CD4-positive, alpha-beta memory T cell (primary cell): Measurements from ENCODE around the gene FRK. TPM values are rescaled to one million over a fixed set of nuclear protein-coding genes. Genes with fewer than 3 reads are reported as not detected.
"Not testable (repeated sequence)": the region's sequence is repeated elsewhere in the genome, so short reads cannot be mapped to it uniquely, and the experiment has no call there.

Source experiments
- CTCF ChIA-PET: fragments of 350-600 bp; sonication (Branson Sonifier 250); formaldehyde crosslinking; loops from one replicate; lab custom pipeline; 2021; ENCODE audit warnings: inconsistent platforms; ENCODE audit not compliant: partially characterized antibody; lab: Charles Lee
- POLR2A ChIA-PET: fragments of 350-600 bp; sonication (Branson Sonifier 250); formaldehyde crosslinking; loops from one replicate; lab custom pipeline; 2021; ENCODE audit not compliant: partially characterized antibody; lab: Charles Lee
- DNase-seq, 5 donors: peaks; one replicate each; pipeline versions ENCODE4 v3.0.0 to v3.0.0-alpha.2; 2020 to 2022; ENCODE audit warnings: mixed read lengths in 1 of 5
- H3K27ac ChIP-seq: one replicate; pipeline ENCODE4 v1.7.0; 2013; ENCODE audit warnings: low read depth, low read length
- H3K27me3 ChIP-seq: 2 replicates; pipeline ENCODE4 v1.7.0; 2013; ENCODE audit warnings: mild to moderate bottlenecking, low read length, moderate library complexity; ENCODE audit not compliant: insufficient read depth
- H3K36me3 ChIP-seq: 2 replicates; pipeline ENCODE4 v1.7.0; 2013; ENCODE audit warnings: mild to moderate bottlenecking, low read length, moderate library complexity; ENCODE audit not compliant: insufficient read depth
- H3K4me1 ChIP-seq: 2 replicates; pipeline ENCODE4 v1.7.0; 2013; ENCODE audit warnings: mild to moderate bottlenecking, low read length, moderate library complexity; ENCODE audit not compliant: insufficient read depth
- H3K4me3 ChIP-seq, 2 donors: one replicate each; pipeline ENCODE4 v1.7.0; 2013; ENCODE audit warnings: low read length in 2 of 2, mild to moderate bottlenecking in 1 of 2
- H3K9me3 ChIP-seq, 2 donors: one replicate each; pipeline ENCODE4 v1.7.0; 2013; ENCODE audit warnings: low read length in 2 of 2, control low read depth in 1 of 2; ENCODE audit not compliant: control insufficient read depth in 1 of 2
- H3K27ac Mint-ChIP-seq, 7 donors: one replicate each; pipeline ENCODE4 v1.8.0; 2020 to 2021; ENCODE audit warnings: mixed read lengths in 7 of 7, mild to moderate bottlenecking in 6 of 7, inconsistent platforms in 3 of 7, moderate library complexity in 3 of 7
- H3K27me3 Mint-ChIP-seq, 2 donors: one replicate each; pipeline ENCODE4 v1.8.0; 2020 to 2021; ENCODE audit warnings: mixed read lengths in 2 of 2
- H3K36me3 Mint-ChIP-seq, 2 donors: one replicate each; pipeline ENCODE4 v1.8.0; 2020 to 2021; ENCODE audit warnings: mixed read lengths in 2 of 2, inconsistent platforms in 1 of 2, mild to moderate bottlenecking in 1 of 2
- H3K4me1 Mint-ChIP-seq, 4 donors: one replicate each; pipeline ENCODE4 v1.8.0; 2020 to 2021; ENCODE audit warnings: mixed read lengths in 4 of 4, mild to moderate bottlenecking in 1 of 4
- H3K4me3 Mint-ChIP-seq, 8 donors: one replicate each; pipeline ENCODE4 v1.8.0; 2020 to 2021; ENCODE audit warnings: mixed read lengths in 8 of 8, mild to moderate bottlenecking in 7 of 8, moderate library complexity in 6 of 8, inconsistent platforms in 3 of 8
- H3K9me3 Mint-ChIP-seq, 8 donors: one replicate each; pipeline ENCODE4 v1.8.0; 2020 to 2021; ENCODE audit warnings: mixed read lengths in 8 of 8, mild to moderate bottlenecking in 5 of 8, inconsistent platforms in 3 of 8, moderate library complexity in 1 of 8
- intact Hi-C: fragments of 100-400 bp; cut with micrococcal nuclease; formaldehyde crosslinking; loops from one replicate; pipeline ENCODE4 v1.15.1; 2023
- polyA plus RNA-seq, 2 donors: library from polyadenylated mRNA; unstranded; fragments of 300-500 nt; fragmentation: Illumina TruSeq; gene quantifications; one replicate each; pipeline ENCODE4 v1.2.3, GENCODE V29; 2021
- total RNA-seq, 2 experiments: library from RNA; stranded (reverse); gene quantifications; one replicate each; pipeline ENCODE4 v1.2.3, GENCODE V29; 2021

Gene FRK
- total and polyA plus RNA-seq, 4 experiments from 2014 or later, result 0.04 TPM; not detected in 3

DNA sequence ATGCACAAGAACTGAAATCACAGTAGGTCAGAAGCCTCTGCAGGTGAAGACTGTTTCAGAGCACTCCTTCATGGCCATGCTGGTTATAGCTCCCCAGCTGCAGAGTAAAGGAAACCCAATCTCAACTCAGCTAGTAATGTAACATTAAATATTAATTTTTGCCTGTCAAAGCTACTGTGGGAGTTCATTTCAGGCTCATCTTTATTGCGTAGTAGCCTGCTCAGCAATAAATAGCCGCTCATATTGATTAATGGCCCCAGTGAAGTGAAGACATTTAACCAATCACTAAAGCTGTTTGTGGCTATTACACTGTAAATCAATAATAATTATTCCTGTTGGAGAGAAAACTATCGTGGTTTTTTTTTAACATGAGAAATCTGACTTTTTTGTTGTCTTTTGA, 101.7 kb downstream of the FRK start:
- H3K27ac Mint-ChIP-seq, result no peak overlapping the region
- no peaks in the 10 kb centered on the region for H3K27me3 ChIP-seq
- peaks cover 0 to 2% of the 10 kb centered on the region in 2 donors for H3K27me3 Mint-ChIP-seq
- no peaks in the 10 kb centered on the region for H3K4me1 ChIP-seq
- no peaks in the 10 kb centered on the region for H3K4me1 Mint-ChIP-seq
- no peak overlapping the region for H3K27ac ChIP-seq
- no peak overlapping the region for H3K4me3 ChIP-seq
- CTCF ChIA-PET, result no interaction called here
- H3K4me3 Mint-ChIP-seq, result no peak overlapping the region
- no peaks in the 10 kb centered on the region for H3K9me3 ChIP-seq
- peaks cover 0 to 4% (median 0%) of the 10 kb centered on the region in 8 donors for H3K9me3 Mint-ChIP-seq
- no peaks in the 10 kb centered on the region for H3K36me3 Mint-ChIP-seq
- no peaks in the 10 kb centered on the region for H3K36me3 ChIP-seq
- POLR2A ChIA-PET, result no interaction called here
- intact Hi-C loops, result no loop called here
- DNase-seq, result no peak

DNA sequence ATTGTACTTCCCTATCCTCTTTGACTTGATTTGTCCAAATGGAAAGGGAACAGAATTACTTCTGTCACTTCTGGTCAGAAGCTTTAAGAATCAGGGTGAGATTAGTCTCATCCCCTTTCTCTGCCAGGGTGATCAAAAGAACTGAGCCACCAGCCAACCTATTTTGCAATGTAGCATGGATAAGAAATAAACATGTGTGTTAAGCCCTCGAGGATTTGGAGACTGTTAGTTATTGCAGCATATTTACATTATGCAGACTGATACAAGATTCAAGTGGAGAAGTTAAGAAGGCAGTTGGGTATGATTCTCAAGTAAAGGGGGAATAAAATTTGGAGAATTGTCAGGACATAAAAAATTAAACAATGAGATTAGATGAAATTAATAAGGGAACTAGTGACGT, 106.0 kb downstream of the FRK start:
- CTCF ChIA-PET, result no interaction called here

DNA sequence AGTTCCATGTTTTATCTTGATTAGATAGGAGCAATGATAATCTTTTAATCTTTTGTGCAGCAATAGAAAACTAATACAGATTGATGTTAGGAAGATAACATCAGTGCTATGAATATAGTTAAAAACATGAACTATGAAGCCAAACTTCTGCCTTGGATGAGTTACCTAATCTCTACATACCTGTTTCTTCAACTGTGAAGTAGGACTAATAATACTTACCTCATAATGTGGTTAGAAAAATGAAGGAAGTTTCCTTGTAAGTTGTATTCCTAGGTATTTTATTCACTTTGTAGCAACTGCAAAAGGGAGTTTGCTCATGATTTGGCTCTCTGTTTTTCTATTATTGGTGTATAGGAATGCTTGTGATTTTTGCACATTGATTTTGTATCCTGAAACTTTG, 111.9 kb downstream of the FRK start:
- CTCF ChIA-PET, result no interaction called here

More for the DNA sequence above, 106.0 kb downstream of the FRK start:
- Histone ChIP-seq H3K4me1 (no peaks in the 10 kb centered on the region), H3K4me3 (no peak overlapping the region), H3K27ac (no peak overlapping the region), H3K9me3 (no peaks in the 10 kb centered on the region), H3K27me3 (no peaks in the 10 kb centered on the region), H3K36me3 (no peaks in the 10 kb centered on the region)
- Mint-ChIP-seq H3K27ac (no peak overlapping the region), H3K36me3 (no peaks in the 10 kb centered on the region), H3K27me3 (peaks cover 0 to 2% of the 10 kb centered on the region in 2 donors), H3K4me3 (no peak overlapping the region), H3K4me1 (no peaks in the 10 kb centered on the region), H3K9me3 (peaks cover 0 to 6% (median 3%) of the 10 kb centered on the region in 8 donors)
- POLR2A ChIA-PET, result no interaction called here
- no peak for DNase-seq
- intact Hi-C loops, result no loop called here

DNA sequence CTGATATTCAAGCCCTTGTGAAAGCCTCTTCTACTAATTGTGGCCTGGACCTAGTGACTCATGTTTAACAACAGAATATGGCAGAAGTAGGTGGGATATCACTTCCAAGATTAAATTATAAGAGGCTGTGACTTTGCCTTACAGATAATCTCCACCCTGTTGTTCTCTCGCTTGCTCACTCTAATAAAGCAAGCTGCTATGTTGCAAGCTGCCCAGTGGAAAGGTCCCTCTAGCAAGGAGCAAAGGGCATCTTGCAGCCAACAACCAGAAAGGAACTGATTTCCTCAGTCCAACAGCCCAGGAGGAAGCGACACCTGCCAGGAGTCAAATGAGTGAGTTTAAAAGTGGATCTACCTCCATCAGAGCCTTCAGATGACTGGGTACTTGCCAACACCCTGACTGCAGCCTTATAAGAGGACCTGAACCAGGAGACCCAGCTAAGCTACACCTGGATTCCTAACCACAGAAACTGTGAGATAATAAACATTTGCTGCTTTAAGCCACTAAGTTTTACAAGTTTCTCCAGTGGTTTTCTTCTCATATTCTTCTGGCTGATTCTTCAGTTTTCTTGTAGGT, 112.6 kb downstream of the FRK start:
- H3K4me3 Mint-ChIP-seq, result no peak overlapping the region
- POLR2A ChIA-PET, result no interaction called here
- no peaks in the 10 kb centered on the region for H3K36me3 ChIP-seq
- no peak overlapping the region for H3K27ac Mint-ChIP-seq
- H3K4me1 Mint-ChIP-seq, result no peaks in the 10 kb centered on the region
- no peak overlapping the region for H3K4me3 ChIP-seq
- no peaks in the 10 kb centered on the region for H3K27me3 ChIP-seq
- peaks cover 0 to 8% (median 4%) of the 10 kb centered on the region in 8 donors for H3K9me3 Mint-ChIP-seq
- H3K36me3 Mint-ChIP-seq, result no peaks in the 10 kb centered on the region
- intact Hi-C loops, result no loop called here
- no peak overlapping the region for H3K27ac ChIP-seq
- H3K9me3 ChIP-seq, result no peaks in the 10 kb centered on the region
- no peaks in the 10 kb centered on the region for H3K27me3 Mint-ChIP-seq
- H3K4me1 ChIP-seq, result no peaks in the 10 kb centered on the region
- CTCF ChIA-PET, result no interaction called here
- no peak for DNase-seq

More for the DNA sequence above, 111.9 kb downstream of the FRK start:
- H3K4me1 ChIP-seq, result no peaks in the 10 kb centered on the region
- H3K27me3 ChIP-seq, result no peaks in the 10 kb centered on the region
- Mint-ChIP-seq H3K9me3 (peaks cover 0 to 8% (median 4%) of the 10 kb centered on the region in 8 donors), H3K27me3 (no peaks in the 10 kb centered on the region), H3K4me1 (no peaks in the 10 kb centered on the region), H3K36me3 (no peaks in the 10 kb centered on the region), H3K4me3 (no peak overlapping the region), H3K27ac (no peak overlapping the region)
- no peak for DNase-seq
- POLR2A ChIA-PET, result no interaction called here
- no peak overlapping the region for H3K27ac ChIP-seq
- intact Hi-C loops, result no loop called here
- no peaks in the 10 kb centered on the region for H3K36me3 ChIP-seq
- H3K9me3 ChIP-seq, result no peaks in the 10 kb centered on the region
- no peak overlapping the region for H3K4me3 ChIP-seq

DNA sequence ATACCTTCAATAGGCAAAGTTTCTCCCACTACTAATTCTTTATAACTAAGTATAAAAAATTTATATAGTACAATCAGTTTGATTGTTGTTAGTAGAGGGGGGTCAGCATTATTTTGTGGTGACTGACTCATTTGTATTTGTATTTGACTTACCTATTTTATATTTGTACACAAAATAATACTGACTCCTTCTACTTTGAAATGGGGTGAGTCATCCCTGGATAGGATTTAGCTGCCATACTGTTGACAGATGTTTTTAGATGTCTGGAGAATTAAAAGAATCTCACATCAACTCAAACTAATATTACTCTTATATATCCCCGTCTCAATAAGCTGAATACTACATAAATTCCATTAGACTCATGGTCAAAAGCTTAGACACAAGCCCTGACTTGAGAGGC, 114.9 kb downstream of the FRK start:
- intact Hi-C loops, result no loop called here
- DNase-seq, result no peak
- no peaks in the 10 kb centered on the region for H3K36me3 ChIP-seq
- H3K9me3 ChIP-seq, result no peaks in the 10 kb centered on the region
- Mint-ChIP-seq H3K27me3 (no peaks in the 10 kb centered on the region), H3K4me3 (no peak overlapping the region), H3K4me1 (no peaks in the 10 kb centered on the region), H3K27ac (no peak overlapping the region), H3K36me3 (no peaks in the 10 kb centered on the region), H3K9me3 (peaks cover 0 to 14% (median 4%) of the 10 kb centered on the region in 8 donors)
- no peaks in the 10 kb centered on the region for H3K4me1 ChIP-seq
- POLR2A ChIA-PET, result no interaction called here
- CTCF ChIA-PET, result no interaction called here
- no peaks in the 10 kb centered on the region for H3K27me3 ChIP-seq
- no peak overlapping the region for H3K4me3 ChIP-seq
- H3K27ac ChIP-seq, result no peak overlapping the region

DNA sequence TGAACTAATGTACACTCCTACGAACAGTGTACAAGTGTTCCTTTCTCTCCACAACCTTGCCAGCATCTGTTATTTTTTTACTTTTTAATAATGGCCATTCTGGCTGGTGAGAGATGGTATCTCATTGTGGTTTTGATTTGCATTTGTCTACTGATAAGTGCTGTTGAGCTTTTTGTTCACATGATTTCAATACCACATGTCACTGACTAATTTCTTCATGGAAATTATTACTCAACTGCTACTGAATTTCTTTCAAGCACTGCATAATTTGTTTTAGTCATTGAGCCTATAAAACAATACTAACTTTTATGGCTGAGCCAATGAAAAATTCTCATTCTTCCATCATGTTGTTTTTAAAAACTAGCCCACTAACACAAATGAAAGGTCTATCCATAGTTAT, 115.4 kb downstream of the FRK start:
- Mint-ChIP-seq H3K27ac (no peak overlapping the region), H3K27me3 (no peaks in the 10 kb centered on the region), H3K9me3 (peaks cover 0 to 15% (median 3%) of the 10 kb centered on the region in 8 donors), H3K4me1 (no peaks in the 10 kb centered on the region), H3K4me3 (no peak overlapping the region), H3K36me3 (no peaks in the 10 kb centered on the region)
- H3K27me3 ChIP-seq, result no peaks in the 10 kb centered on the region
- no peaks in the 10 kb centered on the region for H3K4me1 ChIP-seq
- ChIA-PET POLR2A (no interaction called here), CTCF (no interaction called here)
- no peaks in the 10 kb centered on the region for H3K9me3 ChIP-seq
- intact Hi-C loops, result no loop called here
- H3K27ac ChIP-seq, result no peak overlapping the region
- no peak overlapping the region for H3K4me3 ChIP-seq
- H3K36me3 ChIP-seq, result no peaks in the 10 kb centered on the region
- no peak for DNase-seq

DNA sequence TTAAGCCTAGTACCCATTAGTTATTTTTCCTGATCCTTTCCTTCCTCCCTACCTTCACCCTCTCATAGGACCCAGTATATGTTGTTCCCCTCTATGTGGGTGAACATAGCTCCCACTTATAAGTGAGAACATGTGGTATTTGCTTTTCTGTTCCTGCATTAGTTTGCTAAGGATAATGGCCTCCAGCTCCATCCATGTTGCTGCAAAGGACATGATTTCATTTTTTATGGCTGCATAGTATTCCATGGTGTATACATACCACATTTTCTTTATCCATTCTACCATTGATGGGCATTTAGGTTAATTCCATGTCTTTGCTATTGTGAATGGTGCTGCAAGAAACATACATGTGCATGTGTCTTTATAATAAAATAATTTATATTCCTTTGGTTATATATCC, 115.9 kb downstream of the FRK start:
- H3K9me3 ChIP-seq, H3K27ac ChIP-seq, H3K27ac Mint-ChIP-seq, H3K36me3 ChIP-seq, POLR2A ChIA-PET, H3K27me3 Mint-ChIP-seq, H3K4me1 Mint-ChIP-seq, H3K4me3 ChIP-seq, CTCF ChIA-PET, H3K36me3 Mint-ChIP-seq, H3K27me3 ChIP-seq, intact Hi-C loops, H3K4me3 Mint-ChIP-seq, H3K4me1 ChIP-seq, DNase-seq: not testable (repeated sequence)
- peaks cover 0 to 15% (median 3%) of the 10 kb centered on the region in 8 donors for H3K9me3 Mint-ChIP-seq

DNA sequence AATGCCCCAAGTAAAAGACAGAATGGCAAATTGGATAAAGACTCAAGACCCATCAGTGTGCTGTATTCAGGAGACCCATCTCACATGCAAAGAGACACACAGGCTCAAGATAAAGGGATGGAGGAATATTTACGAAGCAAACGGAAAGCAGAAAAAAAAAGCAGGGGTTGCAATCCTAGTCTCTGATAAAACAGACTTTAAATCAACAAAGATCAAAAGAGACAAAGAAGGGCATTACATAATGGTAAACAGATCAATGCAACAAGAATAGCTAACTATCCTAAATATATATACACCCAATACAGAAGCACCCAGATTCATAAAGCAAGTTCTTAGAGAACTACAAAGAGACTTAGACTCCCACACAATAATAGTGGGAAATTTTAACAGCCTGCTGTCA, 123.2 kb downstream of the FRK start:
- H3K9me3 ChIP-seq, H3K4me1 ChIP-seq, H3K4me3 Mint-ChIP-seq, H3K4me1 Mint-ChIP-seq, H3K36me3 ChIP-seq, CTCF ChIA-PET, DNase-seq, H3K27ac ChIP-seq, H3K27me3 Mint-ChIP-seq, H3K4me3 ChIP-seq, intact Hi-C loops, POLR2A ChIA-PET, H3K27me3 ChIP-seq, H3K36me3 Mint-ChIP-seq: not testable (repeated sequence)
- H3K27ac Mint-ChIP-seq, result peak overlapping the region in 1 of 7 donors; percentile 38
- peaks cover 0 to 21% (median 9%) of the 10 kb centered on the region in 8 donors for H3K9me3 Mint-ChIP-seq
